Lung microvascular endothelial cell (primary cell): ENCODE results near the gene OR10X1. TPM values are rescaled to one million over a fixed set of nuclear protein-coding genes. Genes with fewer than 3 reads are reported as not detected.

Experiments used
- DNase-seq, 2 donors: peaks; one replicate each; pipeline versions ENCODE4 v3.0.0 to v3.0.0-alpha.2; 2010; ENCODE audit warnings: low read depth in 2 of 2
- total RNA-seq: library from RNA; depleted of rRNA; stranded (reverse); fragments of >200 nt; gene quantifications from 2 replicates; pipeline ENCODE4 v1.2.1, GENCODE V29; 2014

OR10X1 gene, protein sequence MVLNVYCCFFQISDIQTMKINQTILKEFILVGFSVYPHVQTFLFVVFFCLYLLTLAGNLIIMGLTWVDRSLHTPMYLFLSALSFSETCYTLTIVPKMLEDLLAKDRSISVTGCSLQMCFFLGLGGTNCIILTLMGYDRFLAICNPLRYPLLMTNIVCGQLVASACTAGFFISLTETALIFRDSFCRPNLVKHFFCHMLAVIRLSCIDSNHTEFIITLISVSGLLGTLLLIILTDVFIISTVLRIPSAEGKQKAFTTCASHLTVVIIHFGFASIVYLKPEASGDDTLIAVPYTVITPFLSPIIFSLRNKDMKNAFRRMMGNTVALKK
- not detected in 2 replicates for total RNA-seq

DNA sequence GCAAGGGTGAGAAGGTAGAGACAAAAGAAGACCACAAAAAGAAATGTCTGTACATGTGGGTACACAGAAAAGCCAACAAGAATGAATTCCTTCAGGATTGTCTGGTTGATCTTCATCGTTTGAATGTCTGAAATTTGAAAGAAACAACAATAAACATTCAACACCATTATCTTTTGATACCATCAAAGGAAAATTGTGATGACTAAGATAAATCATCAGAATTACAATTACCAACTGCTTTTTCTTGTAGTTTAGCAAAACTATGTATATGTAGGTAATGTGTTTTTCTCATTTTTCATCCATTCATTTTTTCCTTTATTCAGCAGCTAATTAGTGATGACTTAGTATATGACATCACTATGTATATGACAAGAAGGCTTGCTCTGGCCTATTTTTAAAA lies at the start of gene OR10X1:
TSS of gene OR10X1 (minus strand) at position 167 of the 400 bp plus-strand sequence. CDS start at position 167, 0 bp downstream.
- DNase-seq = no peak

DNA sequence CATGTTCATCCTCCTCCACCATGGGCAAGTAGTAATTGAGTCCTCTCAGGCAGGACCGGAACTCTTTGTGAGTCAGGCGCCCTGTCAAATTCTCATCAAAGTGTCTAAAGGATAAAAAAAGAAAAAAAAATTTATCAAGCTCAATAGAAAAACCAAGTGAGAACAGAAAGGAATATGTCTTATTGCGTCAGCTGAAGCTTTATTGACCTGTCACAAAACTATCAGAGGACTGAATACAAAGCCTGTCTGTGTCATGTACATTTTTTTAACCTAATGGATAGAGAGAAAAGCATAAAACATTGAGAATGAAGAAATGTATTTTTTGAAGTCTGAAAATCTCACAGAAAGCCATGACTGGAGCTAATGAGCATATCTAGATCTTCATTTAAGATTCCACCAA lies 34.1 kb upstream of the OR10X1 start:
- DNase-seq = no peak

DNA sequence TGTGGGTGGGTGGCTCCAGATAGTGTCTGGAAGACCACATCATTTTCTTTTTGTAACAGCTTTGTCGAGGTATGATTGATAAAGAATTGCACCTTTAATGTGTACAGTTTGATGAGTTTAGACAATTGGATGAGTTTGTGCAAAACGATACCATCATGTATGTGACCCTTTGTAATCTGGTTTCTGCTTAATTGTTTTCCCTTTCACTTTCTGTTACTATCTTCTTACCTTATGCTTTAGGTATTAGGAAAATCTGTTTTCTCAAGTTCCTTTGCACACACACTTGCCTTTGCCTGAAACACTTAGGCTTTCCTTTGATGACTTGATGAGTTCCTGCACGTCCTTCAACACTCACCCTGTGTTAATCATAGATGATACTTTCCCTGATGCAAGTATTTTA lies 32.2 kb upstream of the OR10X1 start:
- DNase-seq = no peak

DNA sequence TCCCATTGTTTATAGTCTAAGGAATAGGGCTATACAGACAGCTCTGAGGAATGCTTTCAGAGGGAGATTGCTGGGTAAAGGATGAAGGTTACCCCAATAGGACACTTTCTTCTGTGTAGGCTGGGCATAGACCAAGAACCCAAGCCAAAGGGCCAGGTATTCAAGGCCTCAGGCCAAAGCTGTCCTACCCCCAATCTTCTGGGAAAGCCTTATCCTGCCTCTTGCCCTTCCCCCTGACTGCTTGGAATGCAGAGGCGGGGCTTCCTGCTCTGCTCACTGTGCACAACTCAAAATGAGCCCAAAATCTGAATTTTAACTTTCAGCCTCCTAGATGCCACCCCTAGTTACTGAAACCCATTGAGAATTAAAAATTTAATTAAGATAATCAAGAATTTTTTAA lies 27.6 kb upstream of the OR10X1 start:
- DNase-seq = no peak

DNA sequence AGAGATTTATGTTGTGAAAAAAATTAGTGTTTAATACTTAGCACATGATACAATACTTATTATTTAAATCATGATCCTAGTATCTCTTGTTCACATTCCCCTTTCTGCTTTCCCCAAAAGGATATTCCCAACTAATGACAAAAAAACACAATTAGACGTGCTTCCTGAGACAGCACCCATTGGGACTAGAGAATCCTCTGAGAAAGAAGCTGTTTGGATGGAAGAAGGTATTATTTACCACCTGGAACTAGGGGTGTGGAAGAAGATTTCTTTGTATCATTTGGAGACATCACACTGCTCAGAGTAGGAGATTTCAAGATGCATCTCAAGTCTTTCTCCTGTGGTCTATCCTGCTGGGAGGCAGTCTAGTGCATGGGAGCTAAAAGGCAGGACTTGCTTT lies 25.3 kb upstream of the OR10X1 start, which contains the start of gene OR10Z1:
TSS of gene OR10Z1 (plus strand) at position 301 of the 400 bp plus-strand sequence. CDS start 1,171 bp downstream, outside the sequence.
- DNase-seq = no peak

DNA sequence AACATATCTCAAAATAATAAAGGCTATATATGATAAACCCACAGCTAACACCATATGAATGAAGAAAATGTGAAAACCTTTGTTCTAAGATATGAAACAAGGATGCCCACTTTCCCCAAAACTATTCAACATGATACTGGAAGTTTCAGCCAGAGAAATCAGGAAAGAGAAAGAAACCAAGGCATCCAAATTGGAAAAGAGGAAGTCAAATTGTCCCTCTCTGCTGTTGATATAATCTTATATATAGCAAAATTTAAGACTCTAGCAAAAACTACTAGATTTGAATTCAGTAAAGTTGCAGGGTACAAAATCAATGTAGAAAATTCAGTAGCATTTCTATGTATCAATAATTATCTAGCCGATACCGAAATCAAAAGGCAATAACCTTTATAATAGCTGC lies 21.0 kb upstream of the OR10X1 start:
- no peak for DNase-seq

DNA sequence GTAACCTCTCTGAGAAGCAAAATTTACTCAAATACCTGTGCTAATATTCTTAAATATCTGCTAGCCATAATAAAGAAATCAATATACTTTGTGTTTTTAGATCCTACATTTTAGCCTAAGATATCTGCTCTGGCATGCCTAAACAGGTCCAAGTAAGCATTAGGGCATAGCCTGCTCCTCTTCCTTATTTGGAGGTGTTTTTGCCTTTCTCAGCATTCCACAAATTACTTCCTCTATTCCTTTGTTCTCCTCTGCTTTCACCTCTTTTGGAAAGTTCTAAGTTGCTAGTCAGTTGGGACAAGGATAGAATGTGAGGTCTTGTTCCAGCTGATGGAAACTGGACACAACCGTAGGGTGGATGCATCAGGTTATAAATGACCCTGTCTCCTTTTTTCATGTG lies 7.2 kb upstream of the OR10X1 start:
- DNase-seq = no peak

DNA sequence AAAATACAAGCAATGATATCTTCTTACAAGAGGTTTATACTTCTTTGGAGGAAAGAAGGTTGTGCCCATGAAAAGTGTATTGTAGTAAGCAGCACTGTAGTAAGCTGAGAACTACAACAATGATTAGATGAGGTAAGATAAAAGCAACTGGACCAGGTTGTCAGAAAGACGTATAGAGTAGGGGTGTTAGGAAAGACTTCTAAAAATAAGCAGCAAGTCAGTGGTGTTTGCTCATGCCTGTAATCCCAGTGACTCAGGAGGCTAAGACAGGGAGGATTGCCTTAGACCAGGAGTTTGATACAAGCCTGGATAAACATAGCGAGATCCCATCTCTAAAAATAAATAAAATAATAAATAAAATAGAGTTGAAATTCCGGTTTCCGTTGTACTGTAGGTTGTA lies 4.3 kb upstream of the OR10X1 start:
- no peak for DNase-seq

DNA sequence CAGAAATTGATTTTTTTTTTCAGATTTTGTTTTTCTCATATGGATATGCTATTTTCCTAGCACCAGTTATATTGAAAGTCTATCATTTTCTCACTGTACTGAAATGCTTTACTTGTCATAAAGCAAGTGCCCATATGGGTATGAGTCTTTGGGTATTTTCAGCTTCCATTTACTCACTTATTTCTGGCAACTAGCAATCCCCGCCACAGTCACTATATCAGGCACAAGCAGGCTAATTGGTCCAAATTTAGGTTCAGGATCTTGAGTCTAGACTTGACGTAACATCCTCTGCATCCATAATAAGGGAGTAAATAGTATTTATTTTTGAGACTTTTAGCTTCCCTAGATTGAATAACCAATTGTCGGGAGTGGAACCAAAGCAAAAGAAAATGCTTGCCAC lies 2.1 kb downstream of the OR10X1 start:
- DNase-seq = no peak

DNA sequence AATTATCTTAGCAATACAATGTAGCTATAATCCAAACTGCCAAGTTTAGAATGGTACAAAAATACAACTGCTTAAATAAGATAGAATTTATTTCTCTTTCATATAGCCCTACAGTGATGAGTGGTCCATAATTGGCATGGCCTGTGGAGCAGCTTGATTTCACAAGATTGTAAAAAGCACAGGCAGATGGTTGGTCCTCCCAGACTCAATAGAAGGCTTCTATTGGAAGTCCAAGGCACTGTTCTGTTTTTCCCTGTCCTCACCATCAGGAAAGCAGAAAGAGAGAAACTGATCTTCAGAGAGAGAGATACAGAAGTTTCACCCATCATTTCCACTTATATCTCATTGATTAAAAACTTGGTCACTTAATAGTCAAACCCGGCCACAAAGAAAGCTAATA lies 7.5 kb downstream of the OR10X1 start:
- DNase-seq = no peak

DNA sequence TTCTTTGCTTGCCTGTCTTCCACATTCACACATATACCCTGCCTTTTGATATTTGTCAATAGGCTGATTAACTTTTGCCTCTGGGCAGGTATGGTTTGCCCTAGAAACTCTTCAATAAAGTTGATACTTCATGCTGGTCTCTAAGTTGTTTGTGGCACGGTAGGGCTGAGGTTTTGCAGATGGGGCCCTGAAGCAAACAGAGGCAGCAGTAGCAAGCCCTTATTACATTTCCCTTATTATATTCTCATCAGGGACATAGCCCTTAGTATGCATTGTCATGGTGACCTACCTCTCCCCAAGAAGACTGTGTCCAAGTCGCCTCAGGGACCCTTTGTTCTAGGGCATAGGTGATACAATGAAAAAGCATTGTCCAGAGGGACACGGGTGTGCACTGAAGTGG lies 9.2 kb downstream of the OR10X1 start, which contains the start of gene OR6P1:
TSS of gene OR6P1 (minus strand) at position 101 of the 400 bp plus-strand sequence. CDS start 6,976 bp downstream, outside the sequence.
- no peak for DNase-seq

DNA sequence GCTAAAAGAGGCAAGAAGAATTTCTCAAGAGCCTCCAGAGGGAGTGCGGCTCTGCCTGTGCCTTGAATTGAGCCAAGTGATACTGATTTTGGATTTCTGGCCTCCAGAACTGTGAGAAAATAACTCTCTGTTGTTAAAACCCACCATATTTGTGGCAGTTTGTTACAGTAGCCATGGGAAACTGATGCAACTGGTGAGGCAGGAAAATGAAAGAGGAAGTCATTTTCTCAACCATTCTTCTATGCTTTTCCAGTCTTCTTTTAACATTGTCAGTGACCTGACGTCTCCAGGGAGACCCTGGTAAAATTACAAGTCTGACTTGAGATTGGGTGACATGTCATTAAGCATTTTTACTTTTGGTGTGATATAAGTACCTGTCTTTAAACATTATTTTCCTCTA lies 15.1 kb downstream of the OR10X1 start:
- DNase-seq = no peak

DNA sequence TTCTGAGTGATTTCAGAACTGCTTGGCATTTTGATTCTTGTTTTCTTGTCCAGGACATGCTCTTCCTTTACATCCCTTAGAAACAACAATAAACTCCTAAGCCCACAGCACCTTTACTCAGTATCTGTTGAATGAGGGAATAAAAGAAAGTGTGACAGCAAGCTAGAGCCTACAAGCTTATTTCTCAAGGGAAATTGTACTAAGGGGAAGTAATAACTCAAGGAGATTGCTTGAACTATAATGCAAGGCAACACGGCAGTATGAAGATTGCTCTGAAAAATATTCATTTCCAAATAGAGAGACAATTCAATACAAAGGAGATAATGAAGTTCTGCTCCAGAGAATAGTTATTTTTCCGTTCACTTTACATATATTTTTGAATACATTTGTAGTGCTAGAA lies 15.8 kb downstream of the OR10X1 start:
- no peak for DNase-seq

DNA sequence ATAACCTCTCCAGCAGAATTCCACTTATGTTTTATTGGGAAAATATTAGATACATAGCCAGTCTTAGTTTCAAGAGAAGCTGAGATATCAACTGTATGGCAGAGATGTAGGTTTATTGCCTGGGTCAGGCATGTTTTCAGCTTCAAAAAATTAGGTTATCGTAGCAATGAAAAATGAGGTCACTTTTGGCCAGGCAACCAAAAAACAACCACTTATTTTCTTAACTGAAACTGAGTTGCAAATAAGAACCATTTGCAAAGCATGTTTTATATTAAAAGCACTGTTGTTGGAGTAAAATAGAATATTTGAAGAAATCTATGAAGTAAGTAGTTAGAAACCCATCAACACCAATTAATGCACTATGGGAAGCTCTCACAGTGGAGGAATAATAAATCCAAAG lies 20.0 kb downstream of the OR10X1 start:
- no peak for DNase-seq

DNA sequence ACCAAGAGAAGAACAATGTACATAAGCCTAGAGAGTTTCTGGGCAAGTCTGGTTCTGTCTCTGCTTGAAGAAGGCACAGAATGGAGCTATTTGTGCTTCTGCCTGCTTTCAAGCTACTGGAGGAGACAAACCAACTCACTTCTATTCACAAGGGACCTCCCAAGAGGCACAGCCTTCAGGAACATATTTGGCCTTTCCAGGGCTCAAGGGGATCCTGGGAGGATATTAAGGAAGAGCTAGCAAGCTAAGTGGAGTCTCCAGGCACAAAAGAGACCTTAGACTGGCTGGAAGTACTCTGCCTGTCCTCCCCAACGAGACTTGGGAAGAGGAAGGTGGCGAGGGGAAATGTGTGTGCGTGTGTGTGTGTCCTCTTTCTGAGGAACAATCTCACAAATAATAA lies 25.3 kb downstream of the OR10X1 start, which contains the start of gene OR6Y1:
TSS of gene OR6Y1 (minus strand) at position 54 of the 400 bp plus-strand sequence. CDS start 6,300 bp downstream, outside the sequence.
- DNase-seq = no peak

DNA sequence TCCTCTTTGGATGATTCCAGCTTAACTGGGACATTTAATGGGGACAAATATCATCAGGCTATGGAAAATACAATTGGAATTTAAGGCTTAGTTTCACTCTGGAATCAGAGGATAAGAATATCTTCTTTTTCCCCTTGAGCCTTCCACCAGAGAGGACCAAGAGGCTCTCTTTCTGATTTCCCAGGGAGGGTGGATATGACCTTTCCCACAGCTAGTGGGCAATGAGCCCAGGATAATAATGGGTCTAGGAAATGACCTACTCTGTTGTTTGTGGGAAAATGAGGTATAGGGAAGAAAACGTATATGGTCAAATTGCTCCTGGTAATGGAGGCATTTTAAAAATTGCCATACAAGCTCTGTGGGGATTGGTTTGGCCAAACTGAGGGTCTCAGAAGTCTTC lies 27.4 kb downstream of the OR10X1 start:
- DNase-seq = peak in 1 of 2 donors; percentile 60

DNA sequence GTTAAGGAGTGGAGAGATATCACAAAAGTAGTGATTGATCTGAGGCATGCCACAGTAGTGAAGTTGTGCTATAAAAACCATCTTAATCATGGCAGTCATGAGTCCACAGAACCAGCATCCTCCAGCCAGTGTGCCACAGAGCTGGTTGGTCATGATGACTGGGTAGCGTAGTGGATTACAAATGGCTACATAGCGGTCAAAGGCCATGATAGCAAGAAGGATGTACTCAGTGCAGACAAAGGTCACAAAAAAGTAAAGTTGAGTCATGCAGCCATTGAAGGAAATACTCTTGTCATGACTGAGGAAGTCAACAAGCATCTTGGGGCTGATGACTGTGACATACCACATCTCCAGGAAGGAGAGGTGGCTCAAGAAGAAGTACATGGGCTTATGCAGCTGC lies 32.2 kb downstream of the OR10X1 start:
- DNase-seq = no peak

DNA sequence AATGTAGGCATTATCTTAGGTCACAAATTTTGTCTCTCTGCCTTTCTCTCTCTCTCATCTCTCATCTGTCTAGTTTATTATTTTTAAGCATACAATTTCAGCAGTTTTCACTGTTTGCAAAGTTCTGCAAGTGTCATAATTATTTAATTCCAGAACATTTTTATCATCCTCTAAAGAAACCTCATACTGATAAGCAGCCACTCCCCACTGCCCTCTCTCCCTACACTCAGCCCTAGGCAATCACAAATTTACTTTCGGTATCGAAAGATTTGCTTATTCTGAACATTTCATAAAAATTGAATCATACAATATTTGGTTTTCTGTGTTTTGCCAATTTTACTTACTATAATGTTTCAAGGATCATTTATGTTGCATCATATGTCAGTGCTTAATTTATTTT lies 42.1 kb downstream of the OR10X1 start:
- no peak for DNase-seq

DNA sequence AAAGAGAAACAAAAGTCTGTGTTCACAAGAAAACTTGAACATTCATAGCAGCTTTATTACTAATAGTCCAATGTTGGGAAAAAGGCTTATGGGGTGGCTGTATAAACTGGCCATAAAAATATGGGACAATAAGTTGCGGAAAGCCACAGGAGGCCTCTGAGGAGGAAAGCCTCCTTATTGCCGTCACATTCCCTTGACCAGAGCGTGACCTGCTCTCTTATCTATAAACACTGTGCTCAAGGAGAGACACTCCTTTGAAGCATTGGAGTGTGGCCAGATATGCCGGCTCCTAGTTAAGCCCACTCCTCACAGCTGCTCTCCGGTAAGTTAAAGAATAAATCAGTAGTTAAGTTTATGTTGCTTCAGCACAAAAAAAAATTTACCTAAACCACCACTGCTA lies 45.2 kb downstream of the OR10X1 start:
- DNase-seq = no peak
